ENCODE data around the gene BCL2L13. TPM values are rescaled to one million over a fixed set of nuclear protein-coding genes. Genes with fewer than 3 reads are reported as not detected.

BCL2L13 gene
- total RNA-seq, 1 donor from 2014 or later = 33.9 TPM

GRCh38 chr22:17732251-17732854 is 93.8 kb downstream of the BCL2L13 start:
- Mint-ChIP-seq H3K9me3 (no peaks in the 10 kb centered on the region), H3K4me3 (no peak overlapping the region), H3K36me3 (peaks cover 20% of the 10 kb centered on the region), H3K4me1 (no peaks in the 10 kb centered on the region), H3K27me3 (ENCODE audit: low read depth) (no peaks in the 10 kb centered on the region), H3K27ac (no peak overlapping the region)
- DNase-seq (ENCODE audit: low spot score in 2 of 2, unreplicated experiment in 2 of 2) = no peak
- TF ChIP-seq, protein P1, sequence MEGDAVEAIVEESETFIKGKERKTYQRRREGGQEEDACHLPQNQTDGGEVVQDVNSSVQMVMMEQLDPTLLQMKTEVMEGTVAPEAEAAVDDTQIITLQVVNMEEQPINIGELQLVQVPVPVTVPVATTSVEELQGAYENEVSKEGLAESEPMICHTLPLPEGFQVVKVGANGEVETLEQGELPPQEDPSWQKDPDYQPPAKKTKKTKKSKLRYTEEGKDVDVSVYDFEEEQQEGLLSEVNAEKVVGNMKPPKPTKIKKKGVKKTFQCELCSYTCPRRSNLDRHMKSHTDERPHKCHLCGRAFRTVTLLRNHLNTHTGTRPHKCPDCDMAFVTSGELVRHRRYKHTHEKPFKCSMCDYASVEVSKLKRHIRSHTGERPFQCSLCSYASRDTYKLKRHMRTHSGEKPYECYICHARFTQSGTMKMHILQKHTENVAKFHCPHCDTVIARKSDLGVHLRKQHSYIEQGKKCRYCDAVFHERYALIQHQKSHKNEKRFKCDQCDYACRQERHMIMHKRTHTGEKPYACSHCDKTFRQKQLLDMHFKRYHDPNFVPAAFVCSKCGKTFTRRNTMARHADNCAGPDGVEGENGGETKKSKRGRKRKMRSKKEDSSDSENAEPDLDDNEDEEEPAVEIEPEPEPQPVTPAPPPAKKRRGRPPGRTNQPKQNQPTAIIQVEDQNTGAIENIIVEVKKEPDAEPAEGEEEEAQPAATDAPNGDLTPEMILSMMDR (IDR thresholded peaks at IDR 0.05; ENCODE audit: unreplicated experiment) = no peak

- Mint-ChIP-seq H3K36me3 (peaks cover 21% of the 10 kb centered on the region), H3K4me1 (no peaks in the 10 kb centered on the region), H3K4me3 (no peak overlapping the region), H3K27me3 (ENCODE audit: low read depth) (no peaks in the 10 kb centered on the region), H3K27ac (no peak overlapping the region), H3K9me3 (no peaks in the 10 kb centered on the region)
- TF ChIP-seq, protein P1 (IDR thresholded peaks at IDR 0.05; ENCODE audit: unreplicated experiment) = no peak
- no peak for DNase-seq (ENCODE audit: low spot score in 2 of 2, unreplicated experiment in 2 of 2)
These were observed 94.9 kb downstream of the BCL2L13 start for GRCh38 chr22:17733466-17733865.

DNA sequence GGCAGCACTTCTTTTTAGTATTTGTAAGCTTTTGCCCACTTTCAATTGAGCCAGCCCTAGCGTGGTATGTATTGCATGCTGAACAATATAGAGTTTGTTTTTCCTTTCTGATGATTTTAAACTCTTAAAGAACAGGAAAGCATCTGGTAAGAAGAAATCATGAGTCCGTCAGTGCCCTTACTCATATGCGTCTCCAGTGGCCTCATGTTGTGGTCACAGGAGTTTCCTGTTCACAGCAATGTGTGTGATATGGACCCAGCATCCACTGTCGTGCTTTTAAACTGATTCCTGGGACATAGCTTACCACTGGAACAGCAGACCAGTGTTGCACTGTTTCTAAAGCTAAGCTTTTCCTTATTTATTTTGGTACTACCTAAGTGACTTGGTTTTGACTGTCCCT is 95.6 kb downstream of the BCL2L13 start:
- no peaks in the 10 kb centered on the region for H3K27me3 Mint-ChIP-seq (ENCODE audit: low read depth)
- no peak overlapping the region for H3K27ac Mint-ChIP-seq
- no peak for DNase-seq (ENCODE audit: low spot score in 2 of 2, unreplicated experiment in 2 of 2)

GRCh38 chr22:17738386-17739128 is 100.0 kb downstream of the BCL2L13 start:
- no peak overlapping the region for H3K4me3 Mint-ChIP-seq
- H3K27ac Mint-ChIP-seq = no peak overlapping the region
- DNase-seq (ENCODE audit: low spot score in 2 of 2, unreplicated experiment in 2 of 2) = no peak
- no peaks in the 10 kb centered on the region for H3K4me1 Mint-ChIP-seq
- H3K27me3 Mint-ChIP-seq (ENCODE audit: low read depth) = no peaks in the 10 kb centered on the region
- peaks cover 14% of the 10 kb centered on the region for H3K36me3 Mint-ChIP-seq
- no peaks in the 10 kb centered on the region for H3K9me3 Mint-ChIP-seq
- TF ChIP-seq, protein P1 (IDR thresholded peaks at IDR 0.05; ENCODE audit: unreplicated experiment) = no peak

More for the DNA sequence above, 95.6 kb downstream of the BCL2L13 start:
- TF ChIP-seq, protein P1 (IDR thresholded peaks at IDR 0.05; ENCODE audit: unreplicated experiment) = no peak
- Mint-ChIP-seq H3K4me1 (no peaks in the 10 kb centered on the region), H3K36me3 (peaks cover 21% of the 10 kb centered on the region), H3K9me3 (no peaks in the 10 kb centered on the region), H3K4me3 (no peak overlapping the region)

DNA sequence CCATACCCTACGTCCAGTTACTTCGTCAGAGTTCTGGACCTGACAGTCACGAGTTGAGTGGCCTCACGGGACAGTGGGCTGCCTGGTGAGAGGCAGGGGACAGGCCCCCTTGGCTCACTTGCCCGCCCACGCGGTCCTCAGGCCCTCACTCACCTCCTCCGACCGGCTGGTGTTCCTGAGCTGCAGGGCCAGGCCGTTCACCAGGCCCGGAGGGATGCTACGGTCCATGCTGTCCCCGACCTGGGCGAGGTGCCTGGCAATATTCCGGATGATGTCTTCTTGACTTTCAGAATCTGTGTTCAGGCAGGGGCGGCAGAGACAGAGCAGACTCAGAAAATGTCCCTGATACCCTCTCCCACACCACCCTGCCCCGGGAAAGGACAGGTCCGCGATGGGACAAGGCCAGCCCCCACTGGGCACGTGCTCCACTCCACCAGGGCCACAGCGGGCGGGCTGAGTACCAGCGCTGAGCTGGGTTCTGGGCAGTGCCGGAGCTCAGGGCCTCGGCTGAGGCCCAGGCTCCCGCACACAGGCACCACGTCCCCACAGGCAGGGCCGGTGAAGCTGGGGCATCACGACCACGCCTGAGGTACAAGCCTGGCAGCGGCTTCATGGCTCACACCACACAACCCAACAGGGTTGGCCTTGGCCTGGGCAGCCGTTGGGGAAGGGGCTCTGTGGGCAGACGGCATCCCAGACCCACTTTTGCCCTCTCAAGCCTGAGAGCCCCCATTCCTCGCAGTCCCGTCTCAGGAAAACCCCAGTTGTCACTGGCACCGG is 100.8 kb downstream of the BCL2L13 start:
- Mint-ChIP-seq H3K4me3 (no peak overlapping the region), H3K9me3 (no peaks in the 10 kb centered on the region), H3K27ac (no peak overlapping the region), H3K4me1 (no peaks in the 10 kb centered on the region), H3K36me3 (peaks cover 11% of the 10 kb centered on the region), H3K27me3 (ENCODE audit: low read depth) (no peaks in the 10 kb centered on the region)
- no peak for DNase-seq (ENCODE audit: low spot score in 2 of 2, unreplicated experiment in 2 of 2)
- TF ChIP-seq, protein P1 (IDR thresholded peaks at IDR 0.05; ENCODE audit: unreplicated experiment) = no peak

Measured in mesothelial cell of epicardium (in vitro differentiated cells).